Neural progenitor cell (in vitro differentiated cells): ENCODE data around the gene MTHFS.

ENCODE experiments used
- EZH2 ChIP-seq: fragments of 200-600 bp; sonication (generic); IDR thresholded peaks from 2 replicates; pipeline ENCODE4 v1.6.1; 2017; ENCODE audit warnings: antibody characterized with exemption, mild to moderate bottlenecking, moderate library complexity
- TF ChIP-seq, protein P1 (sequence below): fragments of 200-600 bp; sonication (generic); IDR thresholded peaks from 2 replicates; pipeline ENCODE4 v1.5.1; 2017; ENCODE audit warnings: antibody characterized with exemption, mild to moderate bottlenecking

DNA sequence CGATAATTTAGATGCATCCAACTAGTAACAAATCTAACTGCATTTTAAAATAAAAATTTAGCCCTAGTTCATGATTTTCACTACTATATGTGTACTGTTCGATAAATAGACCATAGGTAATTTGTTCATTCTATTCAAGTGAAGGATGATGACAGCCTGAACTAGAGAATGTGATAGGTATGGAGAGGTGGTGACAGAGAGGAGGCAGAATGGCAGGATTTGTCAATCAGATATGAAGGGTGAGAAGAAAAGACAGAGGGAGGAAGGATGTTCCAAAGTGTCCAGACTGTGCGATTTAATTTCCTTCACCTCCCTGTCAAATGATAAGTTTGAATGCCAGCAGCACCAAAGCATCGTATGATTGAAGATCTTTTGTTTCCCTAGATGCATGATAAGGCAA is 42.6 kb upstream of the MTHFS start:
- TF ChIP-seq EZH2, result no peak
- TF ChIP-seq, protein P1, sequence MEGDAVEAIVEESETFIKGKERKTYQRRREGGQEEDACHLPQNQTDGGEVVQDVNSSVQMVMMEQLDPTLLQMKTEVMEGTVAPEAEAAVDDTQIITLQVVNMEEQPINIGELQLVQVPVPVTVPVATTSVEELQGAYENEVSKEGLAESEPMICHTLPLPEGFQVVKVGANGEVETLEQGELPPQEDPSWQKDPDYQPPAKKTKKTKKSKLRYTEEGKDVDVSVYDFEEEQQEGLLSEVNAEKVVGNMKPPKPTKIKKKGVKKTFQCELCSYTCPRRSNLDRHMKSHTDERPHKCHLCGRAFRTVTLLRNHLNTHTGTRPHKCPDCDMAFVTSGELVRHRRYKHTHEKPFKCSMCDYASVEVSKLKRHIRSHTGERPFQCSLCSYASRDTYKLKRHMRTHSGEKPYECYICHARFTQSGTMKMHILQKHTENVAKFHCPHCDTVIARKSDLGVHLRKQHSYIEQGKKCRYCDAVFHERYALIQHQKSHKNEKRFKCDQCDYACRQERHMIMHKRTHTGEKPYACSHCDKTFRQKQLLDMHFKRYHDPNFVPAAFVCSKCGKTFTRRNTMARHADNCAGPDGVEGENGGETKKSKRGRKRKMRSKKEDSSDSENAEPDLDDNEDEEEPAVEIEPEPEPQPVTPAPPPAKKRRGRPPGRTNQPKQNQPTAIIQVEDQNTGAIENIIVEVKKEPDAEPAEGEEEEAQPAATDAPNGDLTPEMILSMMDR, result no peak
